Chondrocyte (in vitro differentiated cells): ENCODE data around the gene TYW1B. TPM values are rescaled to one million over a fixed set of nuclear protein-coding genes. Genes with fewer than 3 reads are reported as not detected.
"Not testable (repeated sequence)": the region's sequence is repeated elsewhere in the genome, so short reads cannot be mapped to it uniquely, and the experiment has no call there.

Experiments
- DNase-seq: peaks from one replicate; pipeline ENCODE4 v3.0.0; 2021; ENCODE audit warnings: mixed read lengths, low spot score
- H3K27ac Mint-ChIP-seq: one replicate; pipeline ENCODE4 v1.8.0; 2021; ENCODE audit warnings: mild to moderate bottlenecking, moderate library complexity, mixed read lengths; ENCODE audit not compliant: unreplicated experiment
- H3K27me3 Mint-ChIP-seq: 2 replicates; pipeline ENCODE4 v1.8.0; 2021; ENCODE audit warnings: low read depth, mixed read lengths
- H3K36me3 Mint-ChIP-seq: 2 replicates; pipeline ENCODE4 v1.8.0; 2021; ENCODE audit warnings: low read depth, mixed read lengths
- H3K4me1 Mint-ChIP-seq: 2 replicates; pipeline ENCODE4 v1.8.0; 2021; ENCODE audit warnings: low read depth, mild to moderate bottlenecking, mixed read lengths
- H3K4me3 Mint-ChIP-seq: one replicate; pipeline ENCODE4 v1.8.0; 2021; ENCODE audit warnings: mild to moderate bottlenecking, moderate library complexity, mixed read lengths; ENCODE audit not compliant: unreplicated experiment
- H3K9me3 Mint-ChIP-seq: 2 replicates; pipeline ENCODE4 v1.8.0; 2021; ENCODE audit warnings: low read depth, mixed read lengths
- total RNA-seq: library from RNA; stranded (reverse); gene quantifications from 3 replicates; pipeline ENCODE4 v1.2.1, GENCODE V29; 2021
- TF ChIP-seq, protein P1 (sequence below): fragments of 200-600 bp; sonication (generic); IDR thresholded peaks from 2 replicates; pipeline ENCODE4 v1.5.0; 2021; ENCODE audit warnings: antibody characterized with exemption, mild to moderate bottlenecking, moderate library complexity

The TYW1B gene
- total RNA-seq, 1 donor from 2014 or later: 1.2 TPM

DNA sequence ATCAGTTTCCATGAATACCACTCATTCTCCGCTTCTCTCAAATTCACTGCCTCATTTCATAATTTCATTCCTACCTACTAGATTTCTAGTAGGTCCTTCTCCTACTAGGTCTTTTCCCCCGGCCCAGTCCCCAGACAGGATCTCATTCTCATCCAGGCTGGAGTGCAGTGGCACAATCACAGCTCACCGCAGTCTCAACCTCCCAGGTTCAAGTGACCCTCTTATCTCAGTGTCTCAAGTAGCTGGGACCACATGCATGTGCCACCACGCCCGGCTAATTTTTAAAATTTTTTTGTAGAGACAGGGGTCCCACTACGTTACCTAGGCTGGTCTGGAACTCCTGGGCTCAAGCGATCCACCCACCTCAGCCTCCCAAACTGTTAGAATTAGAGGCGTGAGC lies 132.5 kb downstream of the TYW1B start:
- peaks cover 28% of the 10 kb centered on the region for H3K4me1 Mint-ChIP-seq
- not testable (repeated sequence) for DNase-seq, H3K9me3 Mint-ChIP-seq, H3K27me3 Mint-ChIP-seq, H3K36me3 Mint-ChIP-seq, H3K27ac Mint-ChIP-seq, H3K4me3 Mint-ChIP-seq

GRCh38 chr7:72691442-72691841 lies 136.6 kb downstream of the TYW1B start:
- H3K27ac Mint-ChIP-seq, H3K36me3 Mint-ChIP-seq: not testable (repeated sequence)

DNA sequence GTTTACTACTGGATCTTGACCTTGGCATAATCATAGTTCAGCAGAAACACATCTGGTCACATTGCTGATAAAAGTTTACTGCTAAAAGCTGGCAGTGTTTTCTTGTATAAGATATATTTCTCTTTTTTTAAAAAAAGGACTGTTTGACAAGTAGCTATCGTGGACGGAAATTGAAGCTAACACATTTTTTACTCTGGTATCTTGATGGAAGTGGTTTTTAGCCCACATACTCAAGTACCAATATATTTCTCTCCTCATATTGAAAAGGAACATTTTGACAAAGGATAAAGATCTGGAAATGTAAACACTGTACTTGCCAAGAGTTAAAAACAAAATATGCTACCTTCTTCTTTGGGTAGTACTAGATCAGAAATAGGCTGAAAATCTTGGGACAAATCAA lies 137.8 kb downstream of the TYW1B start:
- H3K9me3 Mint-ChIP-seq, DNase-seq, H3K4me3 Mint-ChIP-seq, H3K36me3 Mint-ChIP-seq, H3K27ac Mint-ChIP-seq, H3K27me3 Mint-ChIP-seq: not testable (repeated sequence)
- H3K4me1 Mint-ChIP-seq: peaks cover 34% of the 10 kb centered on the region

More at GRCh38 chr7:72691442-72691841, 136.6 kb downstream of the TYW1B start:
- DNase-seq, H3K4me3 Mint-ChIP-seq, H3K9me3 Mint-ChIP-seq, H3K27me3 Mint-ChIP-seq: not testable (repeated sequence)
- H3K4me1 Mint-ChIP-seq: peaks cover 29% of the 10 kb centered on the region

DNA sequence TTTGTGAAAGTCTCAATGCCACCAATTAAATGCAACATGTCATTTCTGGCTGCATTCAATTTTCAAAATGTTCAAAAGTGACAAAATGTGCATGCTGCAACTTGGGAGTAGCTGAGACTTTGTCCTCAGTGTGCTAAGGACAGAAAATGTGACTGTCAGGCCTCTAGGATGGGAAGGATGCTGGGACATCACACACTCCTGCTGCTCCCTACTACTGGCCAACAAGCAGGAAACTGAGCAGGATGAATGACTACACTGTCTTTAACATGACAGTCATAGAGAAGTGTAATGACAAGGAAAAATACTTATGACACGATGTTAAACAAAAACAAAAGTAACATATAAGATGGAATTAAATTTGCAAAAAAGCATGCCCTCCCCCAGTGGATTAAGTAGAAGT lies 138.7 kb downstream of the TYW1B start:
- not testable (repeated sequence) for DNase-seq, H3K27ac Mint-ChIP-seq, H3K9me3 Mint-ChIP-seq, H3K27me3 Mint-ChIP-seq, H3K4me3 Mint-ChIP-seq, H3K36me3 Mint-ChIP-seq
- H3K4me1 Mint-ChIP-seq: peaks cover 37% of the 10 kb centered on the region

- H3K4me3 Mint-ChIP-seq: peak overlapping the region; percentile 59
- H3K36me3 Mint-ChIP-seq, DNase-seq, H3K27me3 Mint-ChIP-seq, H3K9me3 Mint-ChIP-seq: not testable (repeated sequence)
- H3K27ac Mint-ChIP-seq: peak overlapping the region; percentile 97
- H3K4me1 Mint-ChIP-seq: peaks cover 59% of the 10 kb centered on the region
Measured at GRCh38 chr7:72681211-72681610, 146.8 kb downstream of the TYW1B start.

GRCh38 chr7:72676880-72677279 lies 151.1 kb downstream of the TYW1B start:
- H3K4me1 Mint-ChIP-seq: peaks cover 23% of the 10 kb centered on the region
- H3K27ac Mint-ChIP-seq, H3K9me3 Mint-ChIP-seq, H3K36me3 Mint-ChIP-seq, H3K27me3 Mint-ChIP-seq, DNase-seq, H3K4me3 Mint-ChIP-seq: not testable (repeated sequence)

DNA sequence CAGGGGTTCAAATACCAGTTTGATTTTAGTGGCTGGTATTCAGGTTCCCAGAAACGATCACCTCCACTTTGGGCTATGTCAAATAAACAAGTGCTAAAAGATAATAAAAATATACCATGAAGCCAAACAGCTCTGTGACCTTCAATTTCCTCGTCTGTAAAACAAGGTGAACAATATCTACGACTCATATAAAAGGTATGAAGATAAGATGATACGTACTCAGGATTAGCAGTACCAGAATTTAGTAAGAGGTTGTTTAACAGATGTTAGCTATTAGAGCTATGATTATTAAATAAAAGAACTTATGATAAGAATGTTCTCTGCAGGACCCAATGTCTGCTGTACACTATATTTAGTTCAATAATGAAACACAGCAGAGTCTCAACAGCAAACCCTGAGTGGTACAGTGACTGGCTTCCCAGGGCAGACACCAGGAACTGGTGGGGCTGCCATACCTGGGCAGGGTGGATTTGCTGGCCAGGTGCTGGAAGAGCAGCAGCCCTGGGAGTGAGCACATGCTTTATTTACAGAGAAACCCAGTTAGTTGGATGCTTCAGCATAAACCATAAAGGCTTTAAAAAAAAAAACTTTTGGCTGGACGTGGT lies 151.8 kb downstream of the TYW1B start:
- peak overlapping the region; percentile 12 for H3K27ac Mint-ChIP-seq
- not testable (repeated sequence) for H3K27me3 Mint-ChIP-seq, H3K36me3 Mint-ChIP-seq, H3K9me3 Mint-ChIP-seq, DNase-seq, H3K4me3 Mint-ChIP-seq
- H3K4me1 Mint-ChIP-seq: peaks cover 16% of the 10 kb centered on the region

DNA sequence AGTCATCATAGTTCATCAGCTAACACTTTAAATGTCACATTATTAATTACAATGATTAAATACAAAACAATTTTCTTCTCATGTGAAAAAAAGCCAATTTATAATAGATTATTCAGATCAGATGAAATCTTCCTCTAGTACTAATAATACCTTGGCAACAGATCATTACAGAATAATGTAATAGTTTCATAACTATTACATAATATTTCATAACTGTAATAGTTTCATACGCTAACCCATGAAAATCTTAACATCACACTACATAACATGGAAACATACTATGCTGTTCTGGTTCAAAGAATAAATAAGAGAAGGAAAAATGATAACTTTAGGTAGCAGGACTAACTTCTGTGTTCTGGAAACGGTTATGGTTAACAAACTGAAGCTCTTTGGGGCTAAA lies 152.3 kb downstream of the TYW1B start:
- peaks cover 14% of the 10 kb centered on the region for H3K4me1 Mint-ChIP-seq
- not testable (repeated sequence) for DNase-seq, H3K9me3 Mint-ChIP-seq, H3K27me3 Mint-ChIP-seq, H3K27ac Mint-ChIP-seq, H3K4me3 Mint-ChIP-seq, H3K36me3 Mint-ChIP-seq

DNA sequence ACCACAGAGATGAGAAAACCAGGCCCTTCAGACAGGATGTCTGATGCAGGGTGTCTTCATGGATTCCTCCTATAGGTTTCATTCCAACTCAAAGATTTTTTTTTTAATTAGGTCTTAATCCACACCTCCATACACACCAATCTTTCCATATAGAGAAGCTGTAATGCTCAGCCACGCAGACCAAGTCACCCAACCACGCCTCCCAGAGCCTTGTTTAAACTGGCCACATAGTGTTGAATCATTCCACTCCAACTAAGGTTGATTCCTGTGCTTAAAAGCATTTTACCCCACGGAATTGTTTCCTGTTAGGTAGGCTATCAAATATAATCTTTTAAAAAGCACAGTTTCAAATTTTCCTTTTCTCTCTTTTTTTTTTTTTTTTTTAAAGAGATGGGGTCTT lies 153.6 kb downstream of the TYW1B start:
- H3K4me3 Mint-ChIP-seq: no peak overlapping the region
- no peak for DNase-seq
- peaks cover 10% of the 10 kb centered on the region for H3K4me1 Mint-ChIP-seq
- no peaks in the 10 kb centered on the region for H3K9me3 Mint-ChIP-seq
- TF ChIP-seq, protein P1, sequence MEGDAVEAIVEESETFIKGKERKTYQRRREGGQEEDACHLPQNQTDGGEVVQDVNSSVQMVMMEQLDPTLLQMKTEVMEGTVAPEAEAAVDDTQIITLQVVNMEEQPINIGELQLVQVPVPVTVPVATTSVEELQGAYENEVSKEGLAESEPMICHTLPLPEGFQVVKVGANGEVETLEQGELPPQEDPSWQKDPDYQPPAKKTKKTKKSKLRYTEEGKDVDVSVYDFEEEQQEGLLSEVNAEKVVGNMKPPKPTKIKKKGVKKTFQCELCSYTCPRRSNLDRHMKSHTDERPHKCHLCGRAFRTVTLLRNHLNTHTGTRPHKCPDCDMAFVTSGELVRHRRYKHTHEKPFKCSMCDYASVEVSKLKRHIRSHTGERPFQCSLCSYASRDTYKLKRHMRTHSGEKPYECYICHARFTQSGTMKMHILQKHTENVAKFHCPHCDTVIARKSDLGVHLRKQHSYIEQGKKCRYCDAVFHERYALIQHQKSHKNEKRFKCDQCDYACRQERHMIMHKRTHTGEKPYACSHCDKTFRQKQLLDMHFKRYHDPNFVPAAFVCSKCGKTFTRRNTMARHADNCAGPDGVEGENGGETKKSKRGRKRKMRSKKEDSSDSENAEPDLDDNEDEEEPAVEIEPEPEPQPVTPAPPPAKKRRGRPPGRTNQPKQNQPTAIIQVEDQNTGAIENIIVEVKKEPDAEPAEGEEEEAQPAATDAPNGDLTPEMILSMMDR: no peak
- no peaks in the 10 kb centered on the region for H3K27me3 Mint-ChIP-seq
- no peak overlapping the region for H3K27ac Mint-ChIP-seq
- H3K36me3 Mint-ChIP-seq: no peaks in the 10 kb centered on the region

GRCh38 chr7:72670850-72671249 lies 157.2 kb downstream of the TYW1B start:
- H3K9me3 Mint-ChIP-seq, DNase-seq, H3K36me3 Mint-ChIP-seq, H3K27ac Mint-ChIP-seq, H3K4me1 Mint-ChIP-seq, H3K27me3 Mint-ChIP-seq, H3K4me3 Mint-ChIP-seq: not testable (repeated sequence)

- H3K36me3 Mint-ChIP-seq, H3K27ac Mint-ChIP-seq, DNase-seq, H3K27me3 Mint-ChIP-seq, H3K4me3 Mint-ChIP-seq, H3K4me1 Mint-ChIP-seq, H3K9me3 Mint-ChIP-seq: not testable (repeated sequence)
Measured at GRCh38 chr7:72668435-72668834, 159.6 kb downstream of the TYW1B start.

DNA sequence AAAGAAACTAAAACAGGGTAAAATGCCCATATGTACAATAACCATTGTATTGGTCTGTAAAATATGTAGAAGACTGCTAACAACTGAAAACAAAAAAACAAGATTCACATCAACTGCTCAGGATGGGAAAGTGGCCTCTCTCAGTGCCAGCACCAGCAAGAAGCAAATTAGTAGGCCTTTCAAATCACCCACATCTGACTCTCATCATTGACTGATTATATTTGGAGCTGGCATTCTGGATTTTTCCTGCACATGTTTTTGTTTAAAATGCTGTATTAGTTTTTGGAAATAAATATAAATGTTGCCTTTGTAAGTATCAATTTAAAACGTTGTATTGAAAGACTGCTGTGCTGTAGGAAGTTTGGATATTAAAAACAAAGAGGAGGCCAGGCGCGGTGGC lies 161.0 kb downstream of the TYW1B start:
- not testable (repeated sequence) for H3K36me3 Mint-ChIP-seq, H3K27me3 Mint-ChIP-seq

More for the DNA sequence above, 161.0 kb downstream of the TYW1B start:
- not testable (repeated sequence) for H3K4me1 Mint-ChIP-seq, H3K4me3 Mint-ChIP-seq, DNase-seq, H3K27ac Mint-ChIP-seq, H3K9me3 Mint-ChIP-seq
